Measurements from ENCODE around the gene DUSP16.

GRCh38 chr12:12518919-12519318, 43.7 kb downstream of the DUSP16 start:
- no peak for TF ChIP-seq FOXM1 (IDR thresholded peaks at IDR 0.05; ENCODE audit: borderline replicate concordance)
- TF ChIP-seq LEF1 (IDR thresholded peaks at IDR 0.05; ENCODE audit: borderline replicate concordance) = no peak
- no peak for TF ChIP-seq BHLHE40 (IDR thresholded peaks at IDR 0.05; ENCODE audit: borderline replicate concordance)

Data from HEK293T (cell line).